ENCODE measurements around the gene NDUFAF5.

NDUFAF5 gene

DNA sequence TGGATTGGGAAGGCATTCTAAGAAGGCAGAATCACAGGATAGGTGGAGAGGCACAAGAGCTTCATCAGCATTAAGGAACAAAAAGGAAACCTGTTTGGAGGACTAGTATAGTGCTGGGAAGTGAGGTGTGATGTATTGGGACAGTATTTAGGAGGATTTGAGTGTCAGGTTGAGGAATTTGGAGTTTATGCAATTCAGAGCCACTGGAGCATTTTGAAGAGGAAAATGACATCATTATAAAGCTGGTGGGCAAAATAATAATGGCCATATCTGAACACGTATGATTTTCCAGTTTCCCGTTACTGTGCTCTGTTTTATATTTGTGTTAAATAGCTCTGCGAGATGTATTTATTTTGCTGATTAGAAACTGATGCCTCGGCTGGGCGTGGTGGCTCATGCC lies 14.2 kb downstream of the NDUFAF5 start:
- TF ChIP-seq, protein P1, sequence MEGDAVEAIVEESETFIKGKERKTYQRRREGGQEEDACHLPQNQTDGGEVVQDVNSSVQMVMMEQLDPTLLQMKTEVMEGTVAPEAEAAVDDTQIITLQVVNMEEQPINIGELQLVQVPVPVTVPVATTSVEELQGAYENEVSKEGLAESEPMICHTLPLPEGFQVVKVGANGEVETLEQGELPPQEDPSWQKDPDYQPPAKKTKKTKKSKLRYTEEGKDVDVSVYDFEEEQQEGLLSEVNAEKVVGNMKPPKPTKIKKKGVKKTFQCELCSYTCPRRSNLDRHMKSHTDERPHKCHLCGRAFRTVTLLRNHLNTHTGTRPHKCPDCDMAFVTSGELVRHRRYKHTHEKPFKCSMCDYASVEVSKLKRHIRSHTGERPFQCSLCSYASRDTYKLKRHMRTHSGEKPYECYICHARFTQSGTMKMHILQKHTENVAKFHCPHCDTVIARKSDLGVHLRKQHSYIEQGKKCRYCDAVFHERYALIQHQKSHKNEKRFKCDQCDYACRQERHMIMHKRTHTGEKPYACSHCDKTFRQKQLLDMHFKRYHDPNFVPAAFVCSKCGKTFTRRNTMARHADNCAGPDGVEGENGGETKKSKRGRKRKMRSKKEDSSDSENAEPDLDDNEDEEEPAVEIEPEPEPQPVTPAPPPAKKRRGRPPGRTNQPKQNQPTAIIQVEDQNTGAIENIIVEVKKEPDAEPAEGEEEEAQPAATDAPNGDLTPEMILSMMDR (IDR thresholded peaks at IDR 0.05; ENCODE audit: low read depth, low read length, missing control alignments), result no peak
- in situ Hi-C loops (cut with HindIII; ENCODE audit: low sequenced_read_pairs), result no loop called here
- H3K4me3 ChIP-seq (ENCODE audit: low read depth, low read length), result no peak overlapping the region
- DNase-seq (ENCODE audit: low read depth), result no peak

DNA sequence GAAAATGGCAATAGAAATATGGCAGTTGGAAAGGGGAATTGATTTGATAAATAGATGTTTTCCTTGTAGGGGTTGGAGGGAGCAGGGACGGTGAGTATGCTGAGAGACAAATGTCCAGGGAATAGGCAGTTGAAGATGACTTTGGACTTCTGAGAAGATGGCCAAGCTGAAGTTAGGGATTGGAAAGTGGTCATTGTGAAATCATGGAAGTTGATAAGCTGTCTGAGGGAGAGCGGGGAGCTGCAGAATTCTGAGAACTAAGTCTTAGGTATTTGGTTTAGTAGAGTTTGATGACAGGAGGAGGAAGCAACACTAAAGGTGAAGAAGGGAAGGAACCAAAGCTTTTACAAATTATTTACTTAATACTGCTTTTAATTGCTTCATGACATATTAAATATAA lies 15.1 kb downstream of the NDUFAF5 start:
- in situ Hi-C loops (cut with HindIII; ENCODE audit: low sequenced_read_pairs), result loop anchor here (25.0 kb wide), 1 partner anchor 262 kb away; no protein-coding TSS in a partner anchor
- TF ChIP-seq, protein P1 (IDR thresholded peaks at IDR 0.05; ENCODE audit: low read depth, low read length, missing control alignments), result no peak
- no peak overlapping the region for H3K4me3 ChIP-seq (ENCODE audit: low read depth, low read length)
- DNase-seq (ENCODE audit: low read depth), result no peak

DNA sequence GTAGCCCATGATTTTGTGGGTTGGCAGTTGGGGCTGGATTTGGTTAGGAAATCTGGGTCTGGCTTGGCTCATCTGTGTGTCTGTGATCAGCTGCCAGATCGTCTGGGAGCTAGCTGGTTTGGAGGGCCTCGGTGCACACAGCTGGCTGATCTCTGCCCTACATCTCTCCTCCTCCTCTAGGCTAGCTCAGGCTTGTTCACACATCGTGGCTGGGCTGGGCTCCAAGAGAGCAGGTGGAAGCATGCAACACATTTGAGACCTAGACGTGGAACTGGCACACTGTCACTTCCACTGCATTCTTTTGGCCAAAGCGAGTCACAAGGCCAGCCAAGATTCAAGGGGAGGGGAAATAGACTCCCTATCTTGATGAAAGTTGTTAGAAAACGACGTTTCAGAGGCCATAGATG lies 15.9 kb downstream of the NDUFAF5 start:
- TF ChIP-seq, protein P1 (IDR thresholded peaks at IDR 0.05; ENCODE audit: low read depth, low read length, missing control alignments), result no peak
- DNase-seq (ENCODE audit: low read depth), result peak; percentile 95
- no peak overlapping the region for H3K4me3 ChIP-seq (ENCODE audit: low read depth, low read length)
- in situ Hi-C loops (cut with HindIII; ENCODE audit: low sequenced_read_pairs), result loop anchor here (25.0 kb wide), 1 partner anchor 262 kb away; no protein-coding TSS in a partner anchor

DNA sequence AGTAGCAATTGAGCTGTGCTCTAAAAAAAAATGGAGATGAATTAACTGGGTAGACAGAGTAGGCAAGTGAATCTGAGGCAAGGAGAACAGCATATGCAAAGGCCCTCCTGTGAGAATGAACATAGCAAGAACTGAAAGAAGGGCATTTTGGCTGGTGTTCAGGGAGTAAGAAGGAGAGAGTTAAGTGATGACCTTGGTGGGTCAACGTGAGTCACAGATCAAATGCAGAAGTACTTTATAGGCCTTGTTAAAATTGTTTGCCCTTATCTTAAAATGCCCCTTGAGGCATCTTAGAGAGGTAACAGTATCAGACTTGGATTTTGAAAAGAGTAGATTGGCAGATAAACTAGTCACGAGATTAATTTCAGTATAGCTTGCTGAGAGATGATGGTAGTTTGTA lies 24.5 kb downstream of the NDUFAF5 start:
- in situ Hi-C loops (cut with HindIII; ENCODE audit: low sequenced_read_pairs), result loop anchor here (25.0 kb wide), 1 partner anchor 253 kb away; no protein-coding TSS in a partner anchor
- no peak for DNase-seq (ENCODE audit: low read depth)
- TF ChIP-seq, protein P1 (IDR thresholded peaks at IDR 0.05; ENCODE audit: low read depth, low read length, missing control alignments), result no peak
- no peak overlapping the region for H3K4me3 ChIP-seq (ENCODE audit: low read depth, low read length)

DNA sequence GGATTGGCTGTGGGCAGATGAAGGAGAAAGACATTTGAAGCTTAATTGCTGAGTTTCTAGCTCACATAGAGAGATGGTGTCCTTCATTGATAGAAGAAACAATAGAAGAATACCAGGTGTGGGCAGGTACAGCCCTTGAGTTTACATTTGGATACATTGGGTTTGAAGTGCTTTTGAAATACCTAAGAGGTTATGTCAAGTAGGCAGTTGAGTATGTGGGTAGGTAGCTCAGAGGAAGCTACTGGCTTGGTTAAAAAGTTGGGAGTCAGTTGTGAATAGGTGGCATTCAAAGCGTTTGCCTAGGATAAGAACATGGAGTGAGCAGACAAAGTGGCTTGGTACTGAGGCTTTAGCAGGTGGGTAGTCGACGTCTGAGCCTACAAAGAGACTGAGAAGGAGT lies 25.0 kb downstream of the NDUFAF5 start:
- H3K4me3 ChIP-seq (ENCODE audit: low read depth, low read length), result no peak overlapping the region
- DNase-seq (ENCODE audit: low read depth), result no peak
- TF ChIP-seq, protein P1 (IDR thresholded peaks at IDR 0.05; ENCODE audit: low read depth, low read length, missing control alignments), result no peak
- in situ Hi-C loops (cut with HindIII; ENCODE audit: low sequenced_read_pairs), result loop anchor here (25.0 kb wide), 1 partner anchor 252 kb away; no protein-coding TSS in a partner anchor

DNA sequence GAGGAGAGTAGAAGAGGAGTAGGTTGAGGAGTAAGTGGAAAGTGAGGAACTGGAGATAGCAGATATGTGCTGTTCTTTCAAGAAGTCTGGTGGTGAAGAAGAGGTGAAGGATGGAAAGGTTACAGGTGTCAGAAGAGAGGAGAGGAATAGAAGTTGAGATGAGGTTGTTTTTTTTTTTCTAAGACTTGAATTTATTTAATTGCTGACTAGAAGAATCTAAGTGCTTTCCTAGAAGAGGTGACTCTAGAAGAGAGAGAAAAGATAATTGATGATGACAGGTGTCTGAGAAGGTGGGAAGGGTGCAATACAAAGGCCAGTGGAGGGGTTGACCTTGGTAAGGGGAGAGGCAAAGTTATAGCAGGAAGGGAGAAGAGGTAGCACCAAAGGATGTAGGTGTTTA lies 25.6 kb downstream of the NDUFAF5 start:
- no peak overlapping the region for H3K4me3 ChIP-seq (ENCODE audit: low read depth, low read length)
- TF ChIP-seq, protein P1 (IDR thresholded peaks at IDR 0.05; ENCODE audit: low read depth, low read length, missing control alignments), result no peak
- in situ Hi-C loops (cut with HindIII; ENCODE audit: low sequenced_read_pairs), result loop anchor here (25.0 kb wide), 1 partner anchor 252 kb away; no protein-coding TSS in a partner anchor
- DNase-seq (ENCODE audit: low read depth), result no peak

All from astrocyte of the cerebellum (primary cell).